GM12878 (cell line): ENCODE data around the gene INSC. TPM values are rescaled to one million over a fixed set of nuclear protein-coding genes. Genes with fewer than 3 reads are reported as not detected.

Experiments used
- ATAC-seq: fragments of 200-7000 bp; cut with Tn5 transposase; 3 replicates; pipeline ENCODE4 v1.9.1; 2020; ENCODE audit warnings: mild to moderate bottlenecking, moderate library complexity
- BruUV-seq: library from RNA; stranded (reverse); fragments of 400-500 nt; replicated peaks from 2 replicates; lab custom pipeline; 2021; lab: Mats Ljungman, UMichigan
- CTCF ChIA-PET: fragments of 300-600 bp; sonication (Branson Sonifier 250); formaldehyde crosslinking; extraction: SDS; loops from one replicate; lab custom pipeline; 2021; ENCODE audit warnings: inconsistent platforms; lab: Yijun Ruan, JAX
- POLR2A ChIA-PET: fragments of 350-600 bp; formaldehyde crosslinking; extraction: SDS; loops from one replicate; lab custom pipeline; 2021; ENCODE audit warnings: inconsistent platforms; lab: Charles Lee
- RAD21 ChIA-PET: fragments of 300-600 bp; sonication (Branson Sonifier 250); formaldehyde crosslinking; loops from one replicate; lab custom pipeline; 2023; ENCODE audit warnings: antibody characterized with exemption; ENCODE audit not compliant: unreplicated experiment; lab: Charles Lee
- SMC1A ChIA-PET: fragments of 300-600 bp; sonication (Branson Sonifier 250); formaldehyde crosslinking; loops from one replicate; lab custom pipeline; 2023; ENCODE audit not compliant: unreplicated experiment, uncharacterized antibody; lab: Charles Lee
- DNase-seq: peaks from one replicate; pipeline ENCODE4 v3.0.0-alpha.2; 2011; ENCODE audit warnings: low read depth, low spot score
- FAIRE-seq: peaks from 3 replicates; lab custom pipeline; 2011; peaks lifted over from hg19 to GRCh38; lab: Jason Lieb, UNC
- H2AFZ ChIP-seq: 2 replicates; pipeline ENCODE4 v1.6.0; 2011; ENCODE audit warnings: low read depth, low read length, control low read depth; ENCODE audit not compliant: control insufficient read depth
- H3K27ac ChIP-seq: 2 replicates; pipeline ENCODE4 v1.5.1; 2011; ENCODE audit warnings: control low read depth; ENCODE audit not compliant: control insufficient read depth, insufficient read depth
- H3K27me3 ChIP-seq, 2 experiments: replicated peaks in 1 of 2; 2 replicates each; pipeline versions ENCODE4 v1.6.0 to v1.6.1; 2011; ENCODE audit warnings: low read length in 1 of 2; ENCODE audit not compliant: control insufficient read depth in 2 of 2, insufficient read depth in 2 of 2
- H3K36me3 ChIP-seq, 2 experiments: 2 replicates each; pipeline ENCODE4 v1.5.1; 2011; ENCODE audit warnings: low read length in 1 of 2; ENCODE audit not compliant: control insufficient read depth in 2 of 2, insufficient read depth in 2 of 2
- H3K4me1 ChIP-seq: 2 replicates; pipeline ENCODE4 v1.6.1; 2011; ENCODE audit warnings: mild to moderate bottlenecking, low read length, moderate library complexity, mixed read lengths; ENCODE audit not compliant: control insufficient read depth, insufficient read depth
- H3K4me2 ChIP-seq: 2 replicates; pipeline ENCODE4 v1.6.0; 2011; ENCODE audit warnings: control low read depth; ENCODE audit not compliant: control insufficient read depth, insufficient read depth
- H3K4me3 ChIP-seq: fragments of 200-600 bp; sonication (generic); 2 replicates; pipeline ENCODE4 v1.5.1; 2016
- H3K79me2 ChIP-seq: 2 replicates; pipeline ENCODE4 v1.6.0; 2011; ENCODE audit warnings: low read length; ENCODE audit not compliant: control insufficient read depth, insufficient read depth
- H3K9ac ChIP-seq: 2 replicates; pipeline ENCODE4 v1.8.0; 2011; ENCODE audit warnings: low read length, control low read depth, mixed read lengths; ENCODE audit not compliant: control insufficient read depth, insufficient read depth
- H3K9me3 ChIP-seq: replicated peaks from 3 replicates; pipeline ENCODE4 v1.5.1; 2011; ENCODE audit warnings: mild to moderate bottlenecking, low read length; ENCODE audit not compliant: control insufficient read depth, insufficient read depth
- H4K20me1 ChIP-seq: 2 replicates; pipeline ENCODE4 v1.6.0; 2011; ENCODE audit not compliant: control insufficient read depth, insufficient read depth
- HDAC6 ChIP-seq: fragments of 200-600 bp; sonication (generic); IDR thresholded peaks from one replicate; pipeline ENCODE4 v1.8.0; 2017; ENCODE audit warnings: antibody characterized with exemption; ENCODE audit not compliant: unreplicated experiment
- IRF5 ChIP-seq: fragments of 450-650 bp; IDR thresholded peaks from 2 replicates; pipeline ENCODE4 v1.6.1; 2017; ENCODE audit warnings: borderline replicate concordance
- KAT2A ChIP-seq: conservative IDR thresholded peaks from 2 replicates; pipeline ENCODE4 v1.6.1; 2011; ENCODE audit warnings: low read depth, low read length; ENCODE audit not compliant: control insufficient read depth
- MLLT1 ChIP-seq: fragments of 450-650 bp; IDR thresholded peaks from 2 replicates; pipeline ENCODE4 v1.6.1; 2016; ENCODE audit warnings: mild to moderate bottlenecking
- PRDM15 ChIP-seq: fragments of 450-650 bp; formaldehyde crosslinking; IDR thresholded peaks from 2 replicates; pipeline ENCODE4 v1.4.0; 2020; ENCODE audit warnings: mild to moderate bottlenecking, moderate library complexity
- RB1 ChIP-seq: fragments of 450-650 bp; formaldehyde crosslinking; IDR thresholded peaks from 2 replicates; pipeline ENCODE4 v1.6.1; 2017; ENCODE audit warnings: mild to moderate bottlenecking, borderline replicate concordance
- SIX5 ChIP-seq: IDR thresholded peaks from 2 replicates; pipeline ENCODE4 v1.6.1; 2011; ENCODE audit warnings: mild to moderate bottlenecking, low read depth, low read length, moderate library complexity; ENCODE audit not compliant: severe bottlenecking
- SKIL ChIP-seq: fragments of 450-650 bp; IDR thresholded peaks from 2 replicates; pipeline ENCODE4 v1.6.1; 2017; ENCODE audit warnings: mild to moderate bottlenecking, low read depth, inconsistent platforms; ENCODE audit not compliant: poor library complexity, severe bottlenecking
- STAT1 ChIP-seq: fragments of 450-650 bp; conservative IDR thresholded peaks from 2 replicates; pipeline ENCODE4 v1.6.1; 2014; ENCODE audit warnings: antibody characterized with exemption, mild to moderate bottlenecking
- TCF3 ChIP-seq: IDR thresholded peaks from 2 replicates; pipeline ENCODE4 v1.6.1; 2012; ENCODE audit warnings: low read depth, mild to moderate bottlenecking, low read length, borderline replicate concordance; ENCODE audit not compliant: insufficient read depth
- ZBTB4 ChIP-seq: fragments of 450-650 bp; formaldehyde crosslinking; IDR thresholded peaks from 2 replicates; pipeline ENCODE4 v1.4.0; 2022; ENCODE audit warnings: mild to moderate bottlenecking, moderate library complexity
- ZNF622 ChIP-seq: fragments of 450-650 bp; IDR thresholded peaks from 2 replicates; pipeline ENCODE4 v1.6.1; 2017; ENCODE audit warnings: mild to moderate bottlenecking, inconsistent platforms
- WGBS: methylation state at CpG from one replicate; pipeline ENCODE4 v1.1.6; 2016; ENCODE audit warnings: low lambda C conversion rate; ENCODE audit not compliant: insufficient replicate concordance, insufficient coverage; ENCODE audit errors: missing lambda C conversion rate; 5-methylcytosine and 5-hydroxymethylcytosine counted together
- in situ Hi-C: fragments of 300-500 bp; cut with MboI; formaldehyde crosslinking; loops from 9 replicates; pipeline ENCODE4 v1.14.3; 2018; ENCODE audit warnings: mixed read lengths
- intact Hi-C: fragments of 100-400 bp; cut with micrococcal nuclease; formaldehyde crosslinking; loops from one replicate; pipeline ENCODE4 v1.14.2; 2022; ENCODE audit not compliant: unreplicated experiment
- polyA plus RNA-seq, 11 experiments: library from polyadenylated mRNA; depleted of rRNA in 4 of 11; unstranded in 6 of 11; stranded (reverse) in 5 of 11; fragments of >200 nt; fragmentation: Nextera tagmentation in 4 of 11; fragmentation: Illumina TruSeq in 1 of 11; extraction: Ambion mirVana in 4 of 11; extraction: Trizol in 1 of 11; gene quantifications; 1 replicate in 1 of 11; 2 replicates in 10 of 11; pipeline versions ENCODE4 v1.2.1 to v1.2.3, GENCODE V29; 2011 to 2016; ENCODE audit warnings: inconsistent platforms in 2 of 11, missing spikeins in 2 of 11, low read depth in 1 of 11
- total RNA-seq, 4 experiments: library from RNA; depleted of rRNA in 3 of 4; stranded (reverse); fragments of >200 nt in 3 of 4; fragmentation: Illumina TruSeq in 1 of 4; extraction: Trizol in 1 of 4; gene quantifications; 2 replicates each; pipeline versions ENCODE4 v1.2.1 to v1.2.3, GENCODE V29; 2013 to 2021

INSC gene
- total and polyA plus RNA-seq, 10 of the 15 experiments (the other 5 are each of a cell fraction or from before 2014, with no cell fraction given) = 0.13 to 0.33 TPM; not detected in 8

GRCh38 chr11:15224466-15224865 lies 109.7 kb downstream of the INSC start:
- ChIA-PET SMC1A (no interaction called here), RAD21 (no interaction called here), POLR2A (no interaction called here), CTCF (interaction anchor here (1.0 to 1.2 kb wide), 2 partner anchors 8 to 14 kb away, joined by 3 to 4 read pairs; no protein-coding TSS in a partner anchor)
- Histone ChIP-seq H3K4me1 (no peaks in the 10 kb centered on the region), H4K20me1 (no peaks in the 10 kb centered on the region), H3K9ac (no peak overlapping the region), H3K27me3 (no peaks in the 10 kb centered on the region; a peak in 1 of 4 replicates), H3K79me2 (no peaks in the 10 kb centered on the region), H2AFZ (no peak overlapping the region), H3K4me2 (no peak overlapping the region), H3K4me3 (no peak overlapping the region), H3K27ac (no peak overlapping the region), H3K9me3 (no peaks in the 10 kb centered on the region), H3K36me3 (no peaks in the 10 kb centered on the region)
- ATAC-seq (no peak), FAIRE-seq (no peak), DNase-seq (no peak)
- WGBS = 0% methylated on average over 3 of the region's 3 CpGs
- intact Hi-C loops = no loop called here
- no TSS peak for BruUV-seq
- in situ Hi-C loops = no loop called here
- TF ChIP-seq TCF3 (no peak), ZBTB4 (CRISPR knock-in tag) (no peak), MLLT1 (no peak), STAT1 (no peak), IRF5 (no peak), PRDM15 (no peak), KAT2A (no peak), HDAC6 (no peak), RB1 (no peak), SKIL (no peak), ZNF622 (no peak), SIX5 (no peak)
